C1 segment of cervical spinal cord (tissue), 14 donors: Measurements from ENCODE around the gene CPAMD8.

ENCODE experiments used
- DNase-seq, 14 donors: peaks; one replicate each; lab custom pipeline; 2025; lab: John Stamatoyannopoulos, UW

The CPAMD8 gene

DNA sequence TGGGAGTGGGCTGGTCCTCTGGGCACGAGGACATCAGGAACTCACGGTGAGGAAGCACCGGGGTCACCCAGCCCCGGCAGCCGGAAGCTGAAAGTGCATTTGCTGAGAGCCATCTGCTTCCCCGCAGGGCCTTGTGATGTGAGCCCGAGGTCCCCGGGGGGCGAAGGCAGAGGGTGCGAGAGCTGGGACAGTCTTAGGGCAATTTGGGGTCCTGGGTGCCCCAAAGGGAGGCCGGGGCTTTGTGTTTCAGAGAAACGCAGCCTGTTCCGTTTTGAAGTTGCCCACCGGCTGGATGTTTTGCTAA, 133.0 kb downstream of the CPAMD8 start:
- DNase-seq, result no peak

DNA sequence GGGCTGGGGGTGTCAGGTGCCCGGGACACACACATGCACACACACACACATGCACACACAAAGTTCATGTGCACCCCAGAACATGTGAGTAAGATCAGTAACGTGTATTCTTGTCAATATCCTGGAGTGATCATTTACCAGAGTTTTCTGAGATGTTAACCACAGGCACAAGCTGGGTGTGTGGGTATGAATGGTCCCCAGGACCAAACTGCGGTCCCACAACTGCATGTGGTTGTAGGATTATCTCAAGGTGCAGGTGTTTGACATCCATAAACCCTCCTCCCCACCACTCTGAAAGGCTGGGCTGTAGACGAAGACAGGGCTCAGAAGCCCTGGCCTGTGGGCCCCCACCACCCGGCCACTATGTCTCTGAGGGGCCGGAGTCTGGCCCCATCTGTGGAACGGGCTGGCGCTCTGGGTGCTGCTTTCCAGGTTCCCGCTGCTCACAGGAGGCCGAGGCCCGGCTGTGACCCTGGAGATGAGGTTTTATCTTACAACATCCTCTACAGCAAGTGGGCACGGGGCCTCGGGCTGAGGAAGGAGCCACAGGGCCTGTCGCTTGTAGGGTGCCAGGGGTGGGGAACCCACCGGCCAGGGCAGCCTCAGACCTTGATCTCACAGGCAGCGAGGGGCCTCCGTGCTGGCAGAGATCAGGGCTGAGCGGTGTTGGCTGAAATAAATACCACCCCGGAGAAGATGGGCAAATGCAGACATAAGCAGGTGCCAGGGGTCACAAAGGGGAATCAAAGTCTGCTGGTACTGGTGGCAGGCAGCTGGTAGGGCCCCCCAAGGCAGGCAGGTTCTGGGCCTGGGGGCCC, 133.5 kb downstream of the CPAMD8 start:
- no peak for DNase-seq

DNA sequence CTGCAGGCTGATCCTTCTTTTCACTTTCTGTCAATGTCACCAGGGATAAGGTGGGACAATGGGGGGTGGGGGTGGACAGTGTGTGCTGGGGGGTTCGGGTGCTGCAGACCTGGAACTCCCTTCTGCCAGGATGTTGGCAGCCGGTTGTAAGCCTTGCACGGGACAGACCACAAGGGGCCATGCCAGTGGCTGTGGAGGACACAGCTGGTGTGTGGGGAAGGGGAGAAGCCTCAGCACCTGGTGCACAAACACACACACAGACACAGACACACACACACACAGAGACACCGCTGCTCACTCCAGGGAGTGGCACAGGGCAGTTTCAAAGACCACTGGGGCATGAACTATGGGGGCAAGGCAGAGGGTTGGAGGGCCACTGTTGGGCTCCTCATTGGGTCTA, 134.2 kb downstream of the CPAMD8 start:
- no peak for DNase-seq

DNA sequence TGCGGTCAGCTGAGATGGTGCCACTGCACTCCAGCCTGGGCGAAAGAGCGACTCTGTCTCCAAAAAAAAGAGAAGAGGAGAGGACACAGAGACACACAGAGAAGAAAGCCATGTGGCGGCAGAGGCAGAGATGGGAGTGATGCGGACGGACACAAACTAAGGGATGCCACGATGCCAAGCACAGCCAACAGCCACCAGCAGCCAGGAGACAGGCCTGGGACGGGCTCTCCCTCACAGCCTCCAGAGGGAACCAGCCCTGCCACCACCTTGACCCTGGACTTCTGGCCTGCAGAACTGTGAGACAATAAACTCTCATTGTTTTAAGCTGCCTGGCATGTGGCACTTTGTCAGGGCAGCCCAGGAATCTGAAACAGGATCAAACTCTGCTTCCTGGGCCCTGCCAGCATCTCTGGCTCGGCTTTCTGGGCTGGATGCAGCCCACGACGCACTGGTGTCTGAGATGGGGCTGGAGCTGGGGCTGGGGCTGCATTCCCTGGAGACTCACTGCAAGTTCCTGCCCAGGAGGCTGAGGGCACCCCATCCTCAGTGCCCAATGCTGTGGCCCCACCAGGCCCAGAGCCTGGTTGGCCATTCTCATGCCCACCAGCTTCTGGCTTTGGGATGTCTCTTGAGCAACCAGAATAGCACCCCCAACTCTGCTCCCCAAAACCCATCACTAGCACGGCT, 134.8 kb downstream of the CPAMD8 start:
- DNase-seq, result no peak

- DNase-seq, result no peak
Observed at GRCh38 chr19:16890461-16891184, 136.0 kb downstream of the CPAMD8 start.

DNA sequence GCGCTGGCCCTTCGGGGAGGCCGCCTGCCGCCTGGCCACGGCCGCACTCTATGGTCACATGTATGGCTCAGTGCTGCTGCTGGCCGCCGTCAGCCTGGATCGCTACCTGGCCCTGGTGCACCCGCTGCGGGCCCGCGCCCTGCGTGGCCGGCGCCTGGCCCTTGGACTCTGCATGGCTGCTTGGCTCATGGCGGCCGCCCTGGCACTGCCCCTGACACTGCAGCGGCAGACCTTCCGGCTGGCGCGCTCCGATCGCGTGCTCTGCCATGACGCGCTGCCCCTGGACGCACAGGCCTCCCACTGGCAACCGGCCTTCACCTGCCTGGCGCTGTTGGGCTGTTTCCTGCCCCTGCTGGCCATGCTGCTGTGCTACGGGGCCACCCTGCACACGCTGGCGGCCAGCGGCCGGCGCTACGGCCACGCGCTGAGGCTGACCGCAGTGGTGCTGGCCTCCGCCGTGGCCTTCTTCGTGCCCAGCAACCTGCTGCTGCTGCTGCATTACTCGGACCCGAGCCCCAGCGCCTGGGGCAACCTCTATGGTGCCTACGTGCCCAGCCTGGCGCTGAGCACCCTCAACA, 136.6 kb downstream of the CPAMD8 start:
- DNase-seq, result no peak

- DNase-seq, result no peak
Observed at GRCh38 chr19:16889366-16889882, 137.2 kb downstream of the CPAMD8 start.

DNA sequence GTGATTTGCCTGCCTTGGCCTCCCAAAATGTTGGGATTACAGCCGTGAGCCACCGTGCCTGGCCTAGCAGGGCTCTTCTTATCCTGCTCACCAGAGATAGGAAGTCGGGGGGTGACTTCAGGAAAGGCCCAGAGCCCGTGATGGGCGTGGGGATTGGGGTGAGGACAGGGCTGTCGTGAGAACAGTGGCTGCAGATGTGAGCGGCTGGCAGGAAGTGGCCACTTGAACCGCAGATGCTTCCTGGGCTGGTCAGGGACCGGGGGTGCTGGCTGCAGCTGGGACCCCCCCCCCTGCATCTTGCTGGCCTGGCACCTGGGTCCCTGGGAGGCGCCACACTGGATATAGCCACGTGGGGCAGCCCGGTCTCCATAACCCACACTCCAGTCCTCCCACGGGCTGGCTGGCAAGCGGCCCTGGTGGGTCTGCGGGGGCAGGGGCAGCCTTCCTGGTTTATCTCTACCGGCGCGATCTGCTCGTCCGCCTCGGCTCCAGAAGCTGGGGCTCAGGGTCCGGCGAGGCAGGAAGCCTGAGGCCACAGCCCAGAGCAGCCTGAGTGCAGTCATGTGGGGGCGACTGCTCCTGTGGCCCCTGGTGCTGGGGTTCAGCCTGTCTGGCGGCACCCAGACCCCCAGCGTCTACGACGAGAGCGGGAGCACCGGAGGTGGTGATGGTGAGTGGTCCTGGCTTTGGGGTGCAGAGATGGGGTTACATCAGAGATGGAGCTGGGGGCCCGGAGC, 137.8 kb downstream of the CPAMD8 start, which contains the start of gene F2RL3:
Gene F2RL3 (plus strand): TSS at position 371 of the 737 bp plus-strand sequence. CDS start 191 bp downstream, at position 562.
- no peak for DNase-seq

- no peak for DNase-seq
Observed at GRCh38 chr19:16887353-16888265, 139.0 kb downstream of the CPAMD8 start.

- no peak for DNase-seq
Observed at GRCh38 chr19:16886305-16886880, 140.2 kb downstream of the CPAMD8 start.

GRCh38 chr19:16885166-16885565, 141.4 kb downstream of the CPAMD8 start:
- no peak for DNase-seq

DNA sequence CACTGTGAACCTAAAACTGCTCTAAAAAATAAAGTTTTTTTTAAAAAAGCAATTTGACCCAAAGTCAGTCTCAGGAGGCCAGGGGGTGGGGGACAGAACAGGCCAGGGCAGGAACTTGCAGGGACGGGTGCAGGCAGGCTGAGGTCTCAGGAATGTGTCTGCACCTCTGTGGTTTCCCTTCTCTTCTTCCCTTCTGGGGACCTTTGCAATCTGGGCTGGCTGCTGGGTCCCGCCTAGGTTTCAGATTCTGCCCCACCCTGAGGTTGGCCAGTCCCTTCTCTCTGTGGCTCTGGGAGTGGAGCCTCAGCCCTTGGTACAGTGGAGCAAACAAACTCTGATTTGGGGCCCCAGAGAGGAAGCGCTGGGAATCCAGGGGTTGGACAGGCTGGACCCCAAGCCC, 143.1 kb downstream of the CPAMD8 start:
- DNase-seq, result no peak

DNA sequence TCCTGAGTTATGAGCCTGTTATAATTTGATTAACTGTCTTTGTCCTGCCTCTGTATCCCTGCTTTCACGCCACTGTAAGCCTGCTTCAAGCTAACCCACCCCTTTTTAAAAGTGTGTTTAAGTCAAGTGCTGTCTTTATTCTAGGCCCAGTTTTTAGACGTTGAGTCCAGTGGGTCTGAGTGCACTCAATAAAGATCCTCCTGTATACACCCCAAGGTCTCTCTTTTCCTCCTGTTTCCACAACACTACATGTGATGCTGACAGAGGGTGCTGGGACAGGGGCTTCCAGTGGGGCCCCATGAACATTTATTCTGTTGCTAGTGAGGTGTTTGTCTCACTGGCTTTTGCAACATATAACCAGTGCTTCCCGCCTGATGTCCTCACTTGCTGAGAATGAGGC, 144.5 kb downstream of the CPAMD8 start:
- no peak for DNase-seq

- no peak for DNase-seq
Observed at GRCh38 chr19:16880884-16881554, 145.6 kb downstream of the CPAMD8 start.

- no peak for DNase-seq
Observed at GRCh38 chr19:16878181-16878965, 148.2 kb downstream of the CPAMD8 start.

DNA sequence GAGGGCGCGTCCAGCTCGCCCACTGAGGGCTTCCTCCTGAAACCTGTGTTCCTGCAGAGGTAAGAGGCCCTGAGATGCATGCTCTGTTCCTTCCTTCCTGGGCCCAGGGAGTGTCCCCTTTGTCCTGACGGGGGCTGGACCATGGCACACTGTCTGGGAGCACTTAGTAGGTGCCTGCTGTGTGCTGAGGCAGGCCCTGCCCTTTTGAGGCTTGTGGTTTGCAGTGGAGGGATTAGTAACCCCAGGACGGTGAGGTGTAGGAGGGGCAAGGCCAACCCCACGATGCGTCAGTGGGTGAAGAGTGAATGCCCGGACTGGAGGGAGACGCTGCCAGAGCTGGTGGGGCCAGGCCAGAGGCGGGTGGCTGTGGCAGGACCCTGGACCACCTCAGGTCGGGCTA, 149.0 kb downstream of the CPAMD8 start:
- no peak for DNase-seq

DNA sequence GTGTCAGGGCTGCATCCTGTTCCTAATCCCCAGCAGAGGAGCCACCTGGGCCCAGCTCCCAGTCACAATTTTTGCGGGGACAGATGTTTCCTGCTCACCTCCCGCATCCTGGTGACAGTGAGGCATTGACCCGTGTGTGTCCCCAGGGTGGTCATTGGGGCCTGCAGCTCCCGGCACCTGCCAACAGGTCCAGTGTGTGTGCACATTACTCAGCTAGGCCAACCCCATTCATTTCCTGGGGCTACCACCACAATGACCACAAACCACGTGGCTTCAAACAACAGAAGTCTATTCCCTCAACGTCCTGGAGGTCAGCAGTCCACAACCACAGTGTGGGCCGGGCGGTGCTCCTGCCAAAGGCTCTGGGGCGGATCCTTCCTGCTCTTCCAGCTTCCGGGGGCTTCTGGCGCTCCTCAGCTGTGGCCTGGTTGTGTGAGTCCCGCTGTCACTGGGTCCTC, 149.7 kb downstream of the CPAMD8 start:
- DNase-seq, result no peak
